Measurements from ENCODE around the gene HOXB8. TPM values are rescaled to one million over a fixed set of nuclear protein-coding genes. Genes with fewer than 3 reads are reported as not detected.

The HOXB8 gene
- total and polyA plus RNA-seq, 2 donors (not counting 1 experiment from before 2014, with no cell fraction given), result 0.33 to 2.0 TPM

DNA sequence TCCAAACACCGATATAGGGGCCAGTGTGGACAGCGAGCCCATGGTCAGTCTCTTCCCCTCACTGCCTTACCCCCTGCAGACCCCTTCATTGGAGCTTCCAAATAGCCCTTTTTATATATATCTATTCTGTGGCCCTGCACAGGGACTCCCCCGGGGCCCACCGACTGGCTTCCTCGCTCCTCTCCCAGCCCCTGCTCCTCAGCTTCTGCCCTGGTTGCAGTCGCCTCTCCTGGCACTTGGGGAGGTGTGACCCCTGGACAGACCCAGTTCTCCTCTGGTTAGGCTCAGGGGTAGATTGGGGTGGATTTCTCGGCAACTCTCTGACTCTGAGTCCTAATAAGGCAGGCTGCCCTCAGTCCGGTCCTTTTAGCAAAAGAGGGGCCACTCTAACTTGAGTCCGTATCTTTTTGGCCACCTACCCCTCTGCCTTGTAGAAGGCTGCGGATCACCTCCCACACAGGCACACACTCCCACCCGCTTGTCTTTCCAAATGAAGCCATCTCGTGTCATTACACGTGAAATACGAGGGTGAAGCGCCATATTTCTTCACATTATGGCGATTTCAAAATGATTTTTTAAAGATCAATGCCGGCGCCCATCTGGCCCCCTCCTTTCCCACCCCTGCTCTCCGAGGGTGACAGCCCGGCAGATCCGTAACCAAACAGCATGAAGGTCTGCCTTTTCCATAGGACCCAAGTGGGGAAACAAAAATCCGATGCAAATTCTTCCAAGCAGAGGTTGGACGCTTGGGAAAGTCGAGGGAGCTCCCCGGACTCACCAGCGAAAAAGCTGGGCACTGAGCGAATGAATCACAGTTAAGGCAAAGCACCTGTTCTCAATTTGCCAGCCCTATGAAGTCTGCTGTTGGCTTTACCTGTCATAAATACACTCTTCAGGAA is 12.8 kb upstream of the HOXB8 start:
- peaks cover 2% of the 10 kb centered on the region for H4K20me1 ChIP-seq (ENCODE audit: control insufficient read depth, extremely low read depth, insufficient read depth, low read length)
- H3K9me3 ChIP-seq (ENCODE audit: control insufficient read depth, insufficient read depth, low read depth, low read length), result no peaks in the 10 kb centered on the region
- no peaks in the 10 kb centered on the region for H3K79me2 ChIP-seq (ENCODE audit: control insufficient read depth, insufficient read depth, low read length)
- H3K36me3 ChIP-seq (ENCODE audit: control insufficient read depth, insufficient read depth, low read length), result no peaks in the 10 kb centered on the region
- peak; percentile 29 for TF ChIP-seq EZH2 (IDR thresholded peaks at IDR 0.05; ENCODE audit: low read length, missing control alignments)
- TF ChIP-seq, protein P1, sequence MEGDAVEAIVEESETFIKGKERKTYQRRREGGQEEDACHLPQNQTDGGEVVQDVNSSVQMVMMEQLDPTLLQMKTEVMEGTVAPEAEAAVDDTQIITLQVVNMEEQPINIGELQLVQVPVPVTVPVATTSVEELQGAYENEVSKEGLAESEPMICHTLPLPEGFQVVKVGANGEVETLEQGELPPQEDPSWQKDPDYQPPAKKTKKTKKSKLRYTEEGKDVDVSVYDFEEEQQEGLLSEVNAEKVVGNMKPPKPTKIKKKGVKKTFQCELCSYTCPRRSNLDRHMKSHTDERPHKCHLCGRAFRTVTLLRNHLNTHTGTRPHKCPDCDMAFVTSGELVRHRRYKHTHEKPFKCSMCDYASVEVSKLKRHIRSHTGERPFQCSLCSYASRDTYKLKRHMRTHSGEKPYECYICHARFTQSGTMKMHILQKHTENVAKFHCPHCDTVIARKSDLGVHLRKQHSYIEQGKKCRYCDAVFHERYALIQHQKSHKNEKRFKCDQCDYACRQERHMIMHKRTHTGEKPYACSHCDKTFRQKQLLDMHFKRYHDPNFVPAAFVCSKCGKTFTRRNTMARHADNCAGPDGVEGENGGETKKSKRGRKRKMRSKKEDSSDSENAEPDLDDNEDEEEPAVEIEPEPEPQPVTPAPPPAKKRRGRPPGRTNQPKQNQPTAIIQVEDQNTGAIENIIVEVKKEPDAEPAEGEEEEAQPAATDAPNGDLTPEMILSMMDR (conservative IDR thresholded peaks at IDR 0.05 in 1 of 2, IDR thresholded peaks at IDR 0.05 in 1 of 2; ENCODE audit: low read depth in 1 of 2, low read length in 2 of 2), result no peak
- H3K27me3 ChIP-seq (ENCODE audit: control insufficient read depth, insufficient read depth, low read length), result peaks cover 99% of the 10 kb centered on the region
- H3K9ac ChIP-seq (ENCODE audit: insufficient read depth, low read length), result no peak overlapping the region
- H3K4me1 ChIP-seq (ENCODE audit: control insufficient read depth, extremely low read depth, insufficient read depth, low read length), result peaks cover 4% of the 10 kb centered on the region
- no peak overlapping the region for H3K27ac ChIP-seq (ENCODE audit: insufficient read depth, low read length)
- no peak overlapping the region for H2AFZ ChIP-seq (ENCODE audit: low read length)
- no peak overlapping the region for H3K4me3 ChIP-seq (replicated peaks in 1 of 4; ENCODE audit: control extremely low read depth in 1 of 4, insufficient read depth in 1 of 4, low read depth in 3 of 4, low read length in 4 of 4)
- no peak overlapping the region for H3K4me2 ChIP-seq (ENCODE audit: extremely low read depth, insufficient read depth, low read length)
- no peak for DNase-seq (ENCODE audit: low read depth in 2 of 2)

DNA sequence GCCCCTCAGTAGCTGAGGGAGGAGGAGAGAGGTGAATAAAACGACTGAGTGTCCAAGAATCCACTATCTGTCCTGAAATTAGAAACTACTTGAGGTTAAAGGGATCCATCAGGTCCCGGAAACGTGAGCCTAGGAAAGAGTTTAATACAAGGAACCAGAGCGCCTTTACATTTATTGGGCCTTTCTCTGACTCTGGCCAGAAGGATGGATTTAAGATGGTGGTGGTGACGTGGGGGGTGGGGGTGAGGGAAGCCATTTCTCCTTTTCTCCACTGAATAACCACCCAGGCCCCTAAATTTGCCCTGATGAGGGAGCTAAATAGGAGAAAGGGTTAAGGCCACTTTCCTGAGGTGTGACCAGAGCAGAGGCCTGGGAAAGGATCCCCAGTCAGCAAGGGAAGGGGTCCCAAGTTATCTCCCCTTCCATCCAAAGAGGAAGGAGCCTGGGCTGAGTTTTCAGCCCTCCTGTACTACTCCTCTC is 12.1 kb upstream of the HOXB8 start:
- Histone ChIP-seq H3K79me2 (ENCODE audit: control insufficient read depth, insufficient read depth, low read length) (no peaks in the 10 kb centered on the region), H3K27ac (ENCODE audit: insufficient read depth, low read length) (no peak overlapping the region), H3K36me3 (ENCODE audit: control insufficient read depth, insufficient read depth, low read length) (no peaks in the 10 kb centered on the region), H4K20me1 (ENCODE audit: control insufficient read depth, extremely low read depth, insufficient read depth, low read length) (peaks cover 2% of the 10 kb centered on the region), H3K9ac (ENCODE audit: insufficient read depth, low read length) (no peak overlapping the region), H3K4me2 (ENCODE audit: extremely low read depth, insufficient read depth, low read length) (no peak overlapping the region), H3K9me3 (ENCODE audit: control insufficient read depth, insufficient read depth, low read depth, low read length) (no peaks in the 10 kb centered on the region), H3K27me3 (ENCODE audit: control insufficient read depth, insufficient read depth, low read length) (peaks cover 99% of the 10 kb centered on the region), H2AFZ (ENCODE audit: low read length) (no peak overlapping the region), H3K4me3 (replicated peaks in 1 of 4; ENCODE audit: control extremely low read depth in 1 of 4, insufficient read depth in 1 of 4, low read depth in 3 of 4, low read length in 4 of 4) (no peak overlapping the region), H3K4me1 (ENCODE audit: control insufficient read depth, extremely low read depth, insufficient read depth, low read length) (peaks cover 4% of the 10 kb centered on the region)
- TF ChIP-seq EZH2 (IDR thresholded peaks at IDR 0.05; ENCODE audit: low read length, missing control alignments), result peak; percentile 49
- TF ChIP-seq, protein P1 (conservative IDR thresholded peaks at IDR 0.05 in 1 of 2, IDR thresholded peaks at IDR 0.05 in 1 of 2; ENCODE audit: low read depth in 1 of 2, low read length in 2 of 2), result no peak
- no peak for DNase-seq (ENCODE audit: low read depth in 2 of 2)

DNA sequence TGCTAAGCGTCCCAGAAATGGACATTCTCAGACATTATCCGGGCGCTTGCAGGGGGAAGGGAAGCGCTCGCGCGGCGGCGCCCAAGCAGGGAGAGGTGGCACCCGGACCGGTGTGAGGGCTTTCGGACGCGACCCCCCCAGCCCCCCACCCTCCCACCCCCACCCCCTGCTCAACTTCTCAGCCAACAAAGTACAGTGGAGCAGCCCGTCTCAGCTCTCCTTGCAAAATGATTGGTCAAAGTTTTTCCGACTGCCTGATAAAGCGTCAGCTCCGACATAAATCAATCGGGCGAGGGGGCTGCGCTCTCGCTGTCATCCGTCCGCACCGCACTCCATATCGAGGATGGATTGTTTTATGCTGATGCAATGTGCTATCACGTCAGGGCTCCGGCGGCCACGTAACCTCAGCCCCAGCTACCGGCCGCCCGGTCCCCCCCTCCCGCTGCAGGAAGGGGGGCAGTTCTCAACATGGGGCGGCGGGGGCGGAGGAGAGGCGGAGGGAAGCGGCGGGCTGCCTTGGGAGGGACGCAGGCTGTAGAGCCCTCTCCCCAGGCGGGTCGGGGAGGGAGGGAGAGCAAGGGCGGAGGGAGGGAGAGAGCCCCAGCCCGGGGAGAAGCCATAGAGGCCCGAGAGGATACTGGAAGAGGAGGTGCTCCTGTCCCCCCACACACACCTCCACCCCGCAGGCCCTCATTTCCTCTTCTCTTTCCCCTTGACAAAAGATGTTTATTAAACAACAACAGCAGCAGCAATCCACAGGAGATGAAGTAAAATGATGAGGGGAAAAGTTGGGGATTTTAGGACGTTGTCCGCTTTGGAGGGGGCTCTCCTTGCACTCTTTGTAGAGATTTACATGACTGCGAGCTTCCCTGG is 11.4 kb upstream of the HOXB8 start, which contains the start of gene HOXB9:
Gene HOXB9, minus strand, starts transcription at position 114 of the 873 bp plus-strand sequence. Its CDS starts 89 bp downstream, at position 25.
- peak in 1 of 2 donors; percentile 15 for DNase-seq (ENCODE audit: low read depth in 2 of 2)
- peak within 1 kb of the TSS; percentile 84 for H3K4me2 ChIP-seq (ENCODE audit: extremely low read depth, insufficient read depth, low read length)
- H3K9me3 ChIP-seq (ENCODE audit: control insufficient read depth, insufficient read depth, low read depth, low read length), result no peaks in the 10 kb centered on the region
- no peak within 1 kb of the TSS for H2AFZ ChIP-seq (ENCODE audit: low read length)
- H3K4me1 ChIP-seq (ENCODE audit: control insufficient read depth, extremely low read depth, insufficient read depth, low read length), result peaks cover 4% of the 10 kb centered on the region
- H3K36me3 ChIP-seq (ENCODE audit: control insufficient read depth, insufficient read depth, low read length), result no peaks in the 10 kb centered on the region
- H3K27ac ChIP-seq (ENCODE audit: insufficient read depth, low read length), result no peak within 1 kb of the TSS
- no peak within 1 kb of the TSS for H3K9ac ChIP-seq (ENCODE audit: insufficient read depth, low read length)
- no peaks in the 10 kb centered on the region for H3K79me2 ChIP-seq (ENCODE audit: control insufficient read depth, insufficient read depth, low read length)
- peaks cover 2% of the 10 kb centered on the region for H4K20me1 ChIP-seq (ENCODE audit: control insufficient read depth, extremely low read depth, insufficient read depth, low read length)
- TF ChIP-seq, protein P1 (conservative IDR thresholded peaks at IDR 0.05 in 1 of 2, IDR thresholded peaks at IDR 0.05 in 1 of 2; ENCODE audit: low read depth in 1 of 2, low read length in 2 of 2), result no peak
- TF ChIP-seq EZH2 (IDR thresholded peaks at IDR 0.05; ENCODE audit: low read length, missing control alignments), result peak; percentile 84
- peak within 1 kb of the TSS; percentile 27 to 48 (median 34) for H3K4me3 ChIP-seq (replicated peaks in 1 of 4; ENCODE audit: control extremely low read depth in 1 of 4, insufficient read depth in 1 of 4, low read depth in 3 of 4, low read length in 4 of 4)
- H3K27me3 ChIP-seq (ENCODE audit: control insufficient read depth, insufficient read depth, low read length), result peaks cover 99% of the 10 kb centered on the region

Data from fibroblast of lung (primary cell).